Lung (tissue), 12 donors: ENCODE data around the gene SIX6. TPM values are rescaled to one million over a fixed set of nuclear protein-coding genes. Genes with fewer than 3 reads are reported as not detected.

Source experiments
- ATAC-seq: fragments of 200-7000 bp; cut with Tn5 transposase; one replicate; pipeline ENCODE4 v1.9.1; 2020; ENCODE audit warnings: moderate number of reproducible peaks; ENCODE audit not compliant: insufficient read depth, low FRiP score
- DNase-seq, 3 donors: peaks; one replicate each; pipeline ENCODE4 v3.0.0-alpha.2; 2013 to 2017
- H3K27ac ChIP-seq, 2 donors: one replicate each; pipeline ENCODE4 v1.5.1; 2013; ENCODE audit warnings: mild to moderate bottlenecking in 2 of 2, moderate library complexity in 2 of 2, control low read depth in 1 of 2, inconsistent platforms in 1 of 2, low read depth in 1 of 2, low read length in 1 of 2
- H3K27me3 ChIP-seq, 3 donors: one replicate each; pipeline ENCODE4 v1.5.1; 2013; ENCODE audit warnings: low read length in 2 of 3; ENCODE audit not compliant: control insufficient read depth in 3 of 3, insufficient read depth in 3 of 3
- H3K36me3 ChIP-seq, 4 donors: one replicate each; pipeline ENCODE4 v1.5.1; 2013; ENCODE audit warnings: low read length in 4 of 4, mild to moderate bottlenecking in 1 of 4, moderate library complexity in 1 of 4; ENCODE audit not compliant: control insufficient read depth in 4 of 4, insufficient read depth in 4 of 4
- H3K4me1 ChIP-seq, 5 donors: one replicate each; pipeline ENCODE4 v1.5.1; 2013; ENCODE audit warnings: low read length in 5 of 5, mild to moderate bottlenecking in 2 of 5, moderate library complexity in 1 of 5; ENCODE audit not compliant: control insufficient read depth in 5 of 5, insufficient read depth in 5 of 5
- H3K4me3 ChIP-seq: one replicate; pipeline ENCODE4 v1.5.1; 2013; ENCODE audit warnings: mild to moderate bottlenecking, control low read depth, moderate library complexity
- H3K9ac ChIP-seq, 2 donors: one replicate each; pipeline ENCODE4 v1.5.1; 2013; ENCODE audit warnings: low read length in 2 of 2, control low read depth in 1 of 2; ENCODE audit not compliant: insufficient read depth in 1 of 2
- H3K9me3 ChIP-seq, 4 donors: one replicate each; pipeline ENCODE4 v1.5.1; 2013; ENCODE audit warnings: low read length in 3 of 4, mild to moderate bottlenecking in 1 of 4, moderate library complexity in 1 of 4; ENCODE audit not compliant: control insufficient read depth in 4 of 4, insufficient read depth in 3 of 4
- WGBS, 2 donors: extraction: QIAGEN DNeasy Blood & Tissue Kit; methylation state at CpG; one replicate each; pipeline ENCODE4 v1.1.7; 2013; 5-methylcytosine and 5-hydroxymethylcytosine counted together
- polyA plus RNA-seq, 2 donors: library from polyadenylated mRNA; stranded (reverse); fragments of 200-250 nt; gene quantifications; one replicate each; pipeline ENCODE4 v1.2.1, GENCODE V29; 2013
- total RNA-seq, 2 donors: library from RNA; depleted of rRNA in 1 of 2; stranded (reverse); fragments of >200 nt in 1 of 2; gene quantifications; one replicate each; pipeline ENCODE4 v1.2.1, GENCODE V29; 2014 to 2021
- TF ChIP-seq, protein P1 (sequence below): IDR thresholded peaks from 2 replicates; pipeline ENCODE4 v1.5.1; 2012; ENCODE audit warnings: mild to moderate bottlenecking; ENCODE audit errors: control extremely low read depth, extremely low read depth
- donor health status: control.
- donor health status: control.
- donor health status: Bipolar disorder and iron deficiency.
- donor health status: healthy.
- donor health status: DM: yes; HTN: yes; CAD: no.

Gene SIX6
- total and polyA plus RNA-seq, 4 donors = not detected

DNA sequence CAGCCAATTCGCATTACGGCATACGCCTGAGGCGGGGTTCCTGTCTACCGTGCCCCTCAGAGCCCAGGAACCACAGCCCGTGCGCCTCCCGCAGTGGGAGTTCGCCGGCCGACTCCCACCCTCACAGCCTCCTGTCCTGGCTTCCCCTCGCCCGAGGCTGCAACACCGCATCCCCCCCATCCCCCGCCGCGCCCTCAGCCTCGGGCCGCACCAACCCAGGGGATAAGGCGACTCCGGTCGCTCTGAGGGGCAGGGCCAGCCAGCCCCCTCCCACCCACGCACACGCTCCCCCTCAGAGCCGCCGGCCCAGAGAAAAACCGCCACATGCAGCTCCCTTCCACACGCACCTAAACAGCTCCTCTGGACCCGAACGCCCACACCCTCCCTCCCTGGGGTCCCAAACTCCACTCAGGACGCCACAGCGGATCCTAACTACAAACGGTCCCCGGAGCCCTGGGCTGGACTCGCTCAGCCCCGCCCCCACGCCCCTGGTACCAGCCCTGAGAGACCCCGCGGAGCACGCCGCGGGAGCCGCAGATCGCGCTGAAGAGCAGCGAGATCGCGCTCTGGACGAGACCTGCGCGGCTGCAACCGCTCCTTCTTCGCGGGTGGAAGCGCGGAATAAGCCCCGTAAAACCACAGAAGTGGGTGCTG is 23.2 kb upstream of the SIX6 start, which contains the start of gene C14orf39:
Gene C14orf39, minus strand, starts transcription at position 466 of the 654 bp plus-strand sequence. CDS start 985 bp downstream, outside the sequence.
- ATAC-seq (no peak), DNase-seq (peak; percentile 69 to 84 (median 82))
- peaks cover 0 to 41% (median 36%) of the 10 kb centered on the region in 3 donors for H3K27me3 ChIP-seq
- no peak within 1 kb of the TSS for H3K4me3 ChIP-seq
- peaks cover 0 to 5% (median 0%) of the 10 kb centered on the region in 4 donors for H3K9me3 ChIP-seq
- 2 to 5% methylated on average over 57 of the region's 57 CpGs for WGBS, 2 donors
- no peak within 1 kb of the TSS for H3K27ac ChIP-seq
- H3K4me1 ChIP-seq = peaks cover 0 to 11% (median 0%) of the 10 kb centered on the region in 5 donors
- no peaks in the 10 kb centered on the region for H3K36me3 ChIP-seq
- H3K9ac ChIP-seq = peak within 1 kb of the TSS in 1 of 2 donors; percentile 23
- TF ChIP-seq, protein P1, sequence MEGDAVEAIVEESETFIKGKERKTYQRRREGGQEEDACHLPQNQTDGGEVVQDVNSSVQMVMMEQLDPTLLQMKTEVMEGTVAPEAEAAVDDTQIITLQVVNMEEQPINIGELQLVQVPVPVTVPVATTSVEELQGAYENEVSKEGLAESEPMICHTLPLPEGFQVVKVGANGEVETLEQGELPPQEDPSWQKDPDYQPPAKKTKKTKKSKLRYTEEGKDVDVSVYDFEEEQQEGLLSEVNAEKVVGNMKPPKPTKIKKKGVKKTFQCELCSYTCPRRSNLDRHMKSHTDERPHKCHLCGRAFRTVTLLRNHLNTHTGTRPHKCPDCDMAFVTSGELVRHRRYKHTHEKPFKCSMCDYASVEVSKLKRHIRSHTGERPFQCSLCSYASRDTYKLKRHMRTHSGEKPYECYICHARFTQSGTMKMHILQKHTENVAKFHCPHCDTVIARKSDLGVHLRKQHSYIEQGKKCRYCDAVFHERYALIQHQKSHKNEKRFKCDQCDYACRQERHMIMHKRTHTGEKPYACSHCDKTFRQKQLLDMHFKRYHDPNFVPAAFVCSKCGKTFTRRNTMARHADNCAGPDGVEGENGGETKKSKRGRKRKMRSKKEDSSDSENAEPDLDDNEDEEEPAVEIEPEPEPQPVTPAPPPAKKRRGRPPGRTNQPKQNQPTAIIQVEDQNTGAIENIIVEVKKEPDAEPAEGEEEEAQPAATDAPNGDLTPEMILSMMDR = no peak

DNA sequence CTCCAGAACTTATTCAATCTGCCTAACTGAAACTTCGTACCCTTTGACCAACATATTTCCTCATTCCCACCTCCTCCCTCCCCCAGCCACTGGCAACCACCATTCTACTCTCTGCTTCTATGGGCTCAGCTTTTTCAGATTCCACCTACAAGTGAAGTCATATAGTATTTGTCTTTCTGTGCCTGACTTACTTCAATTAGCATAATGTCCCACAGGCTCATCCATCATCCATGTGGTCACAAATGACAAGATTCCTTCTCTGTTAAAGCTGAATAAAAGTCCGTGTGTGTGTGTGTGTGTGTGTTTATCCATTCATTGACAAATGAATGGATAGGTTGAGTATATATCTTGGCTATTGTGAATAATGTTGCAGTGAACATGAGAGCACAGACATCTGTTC is 21.7 kb upstream of the SIX6 start:
- Histone ChIP-seq H3K4me1 (peaks cover 0 to 11% (median 0%) of the 10 kb centered on the region in 5 donors), H3K27me3 (peaks cover 0 to 42% (median 38%) of the 10 kb centered on the region in 3 donors), H3K9me3 (peaks cover 0 to 5% (median 0%) of the 10 kb centered on the region in 4 donors), H3K27ac (no peak overlapping the region), H3K9ac (no peak overlapping the region), H3K4me3 (no peak overlapping the region), H3K36me3 (no peaks in the 10 kb centered on the region)
- 30% methylated on average over 2 of the region's 2 CpGs for WGBS, 2 donors
- TF ChIP-seq, protein P1 = no peak
- DNase-seq (no peak), ATAC-seq (no peak)

DNA sequence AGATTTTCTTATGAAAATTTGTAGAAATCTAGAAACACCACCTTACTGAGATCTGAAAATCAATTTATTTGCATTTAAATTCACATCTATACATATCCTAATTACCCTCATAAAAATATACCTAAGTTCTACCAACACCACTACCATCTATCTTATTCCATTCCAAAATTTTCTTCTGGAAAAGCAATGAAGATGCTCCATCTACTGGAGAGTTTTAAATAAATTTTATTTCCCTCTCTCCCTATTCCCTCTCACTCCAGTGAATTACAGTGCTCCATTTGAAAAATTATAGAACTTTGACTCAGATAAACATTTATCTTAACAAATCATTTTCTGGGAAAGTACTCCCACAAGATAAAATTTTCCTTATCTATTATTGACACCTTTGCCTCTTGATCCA is 20.8 kb upstream of the SIX6 start:
- Histone ChIP-seq H3K4me1 (peaks cover 0 to 11% (median 0%) of the 10 kb centered on the region in 5 donors), H3K27me3 (peaks cover 0 to 39% (median 38%) of the 10 kb centered on the region in 3 donors), H3K27ac (no peak overlapping the region), H3K9ac (no peak overlapping the region), H3K9me3 (peaks cover 0 to 5% (median 0%) of the 10 kb centered on the region in 4 donors), H3K4me3 (no peak overlapping the region), H3K36me3 (no peaks in the 10 kb centered on the region)
- TF ChIP-seq, protein P1 = no peak
- ATAC-seq (no peak), DNase-seq (no peak)

DNA sequence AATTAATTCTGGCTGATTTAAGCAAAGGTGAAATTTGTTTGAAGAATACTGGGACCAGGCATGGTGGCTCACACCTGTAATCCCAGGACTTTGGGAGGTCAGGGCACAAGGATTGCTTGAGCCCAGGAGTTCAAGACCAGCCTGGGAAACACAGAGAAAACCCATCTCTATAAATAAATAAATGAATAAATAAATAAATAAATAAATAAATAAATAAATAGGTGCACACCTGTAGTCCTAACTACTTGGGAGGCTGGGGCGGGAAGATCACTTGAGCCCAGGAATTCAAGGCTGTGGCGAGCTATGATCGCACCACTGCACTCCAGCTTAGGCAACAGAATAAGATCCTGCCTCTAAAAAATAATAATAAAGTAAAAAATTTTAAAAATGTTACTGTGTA is 18.7 kb upstream of the SIX6 start:
- Histone ChIP-seq H3K27me3 (peaks cover 0 to 32% (median 29%) of the 10 kb centered on the region in 3 donors), H3K4me1 (peaks cover 0 to 8% (median 0%) of the 10 kb centered on the region in 5 donors), H3K4me3 (no peak overlapping the region), H3K36me3 (no peaks in the 10 kb centered on the region), H3K9ac (no peak overlapping the region), H3K9me3 (peaks cover 0 to 6% (median 0%) of the 10 kb centered on the region in 4 donors), H3K27ac (no peak overlapping the region)
- ATAC-seq (no peak), DNase-seq (no peak)
- TF ChIP-seq, protein P1 = no peak
- WGBS, 2 donors = 93 to 94% methylated on average over 3 of the region's 3 CpGs
